Smooth muscle cell (in vitro differentiated cells): ENCODE data around the gene ARL6IP6. TPM values are rescaled to one million over a fixed set of nuclear protein-coding genes. Genes with fewer than 3 reads are reported as not detected.
"Not testable (repeated sequence)": the region's sequence is repeated elsewhere in the genome, so short reads cannot be mapped to it uniquely, and the experiment has no call there.

Experiments
- DNase-seq: peaks from one replicate; lab custom pipeline; 2025; ENCODE audit not compliant: unreplicated experiment; lab: John Stamatoyannopoulos, UW
- H2AFZ ChIP-seq: fragments of 200-600 bp; sonication (generic); 2 replicates; pipeline ENCODE4 v1.6.0; 2016; ENCODE audit warnings: antibody characterized with exemption, low read depth, mild to moderate bottlenecking
- H3F3A ChIP-seq: fragments of 200-600 bp; sonication (generic); 2 replicates; pipeline ENCODE4 v1.6.0; 2017; ENCODE audit warnings: antibody characterized with exemption, low read depth
- H3K27ac ChIP-seq: fragments of 200-600 bp; sonication (generic); 2 replicates; pipeline ENCODE4 v1.5.1; 2016; ENCODE audit warnings: low read depth, mild to moderate bottlenecking
- H3K27me3 ChIP-seq: fragments of 200-600 bp; sonication (generic); 2 replicates; pipeline ENCODE4 v1.6.1; 2016; ENCODE audit warnings: low read depth, mild to moderate bottlenecking
- H3K36me3 ChIP-seq: fragments of 200-600 bp; sonication (generic); 2 replicates; pipeline ENCODE4 v1.5.1; 2016; ENCODE audit warnings: low read depth
- H3K4me1 ChIP-seq: fragments of 200-600 bp; sonication (generic); 2 replicates; pipeline ENCODE4 v1.5.1; 2016; ENCODE audit warnings: low read depth
- H3K4me2 ChIP-seq: fragments of 200-600 bp; sonication (generic); 2 replicates; pipeline ENCODE4 v1.6.0; 2016; ENCODE audit warnings: mild to moderate bottlenecking
- H3K4me3 ChIP-seq: fragments of 200-600 bp; sonication (generic); 2 replicates; pipeline ENCODE4 v1.5.1; 2016; ENCODE audit warnings: mild to moderate bottlenecking
- H3K79me2 ChIP-seq: fragments of 200-600 bp; sonication (generic); 2 replicates; pipeline ENCODE4 v1.6.0; 2016; ENCODE audit warnings: low read depth, mild to moderate bottlenecking
- H3K9ac ChIP-seq: fragments of 200-600 bp; sonication (generic); 2 replicates; pipeline ENCODE4 v1.6.0; 2016; ENCODE audit warnings: low read depth
- H3K9me3 ChIP-seq: fragments of 200-600 bp; sonication (generic); replicated peaks from 2 replicates; pipeline ENCODE4 v1.5.1; 2016; ENCODE audit warnings: low read depth
- H4K20me1 ChIP-seq: fragments of 200-600 bp; sonication (generic); 2 replicates; pipeline ENCODE4 v1.6.0; 2016; ENCODE audit warnings: low read depth
- CTCF ChIP-seq: fragments of 200-600 bp; sonication (generic); IDR thresholded peaks from 2 replicates; pipeline ENCODE4 v1.5.1; 2017; ENCODE audit warnings: borderline replicate concordance, mild to moderate bottlenecking, antibody characterized with exemption; ENCODE audit not compliant: insufficient read depth, poor library complexity, severe bottlenecking
- WGBS: methylation state at CpG from one replicate; pipeline ENCODE4 v1.1.7; 2016; ENCODE audit warnings: low lambda C conversion rate; 5-methylcytosine and 5-hydroxymethylcytosine counted together
- polyA plus RNA-seq: library from polyadenylated mRNA; unstranded; fragments of >200 nt; fragmentation: Nextera tagmentation; extraction: Ambion mirVana; gene quantifications from 2 replicates; pipeline ENCODE4 v1.2.1, GENCODE V29; 2016
- total RNA-seq: library from RNA; depleted of rRNA; stranded (reverse); fragments of >200 nt; gene quantifications from 2 replicates; pipeline ENCODE4 v1.2.3, GENCODE V29; 2014

Gene ARL6IP6
- total and polyA plus RNA-seq, 2 experiments from 2014 or later: 28.5 to 51.1 TPM

GRCh38 chr2:152717228-152718075, 968 bp upstream of the ARL6IP6 start, which contains the start of gene PRPF40A:
TSS of gene PRPF40A (minus strand) at chr2:152717461. CDS start at chr2:152717439, 22 bp downstream.
- H3K27me3 ChIP-seq: no peaks in the 10 kb centered on the region
- H3F3A ChIP-seq: no peaks in the 10 kb centered on the region
- H3K27ac ChIP-seq: peak within 1 kb of the TSS; percentile 96
- peak within 1 kb of the TSS; percentile 96 for H3K4me2 ChIP-seq
- peaks cover 35% of the 10 kb centered on the region for H3K4me1 ChIP-seq
- peaks cover 6% of the 10 kb centered on the region for H3K36me3 ChIP-seq
- no peak for TF ChIP-seq CTCF
- peak; percentile 97 for DNase-seq
- H3K79me2 ChIP-seq: peaks cover 81% of the 10 kb centered on the region
- under 1% methylated on average over 63 of the region's 71 CpGs for WGBS
- H3K9ac ChIP-seq: peak within 1 kb of the TSS; percentile 97
- peak within 1 kb of the TSS; percentile 94 for H2AFZ ChIP-seq
- H4K20me1 ChIP-seq: peaks cover 51% of the 10 kb centered on the region
- peak within 1 kb of the TSS; percentile 99 for H3K4me3 ChIP-seq
- H3K9me3 ChIP-seq: no peaks in the 10 kb centered on the region

GRCh38 chr2:152718909-152719645, 657 bp downstream of the ARL6IP6 start:
- no peak for TF ChIP-seq CTCF
- Histone ChIP-seq H3K4me1 (peaks cover 35% of the 10 kb centered on the region), H3F3A (no peaks in the 10 kb centered on the region), H3K4me3 (peak overlapping the region; percentile 99), H2AFZ (peak overlapping the region; percentile 73), H3K4me2 (peak overlapping the region; percentile 96), H3K36me3 (peaks cover 6% of the 10 kb centered on the region), H3K9ac (peak overlapping the region; percentile 97), H3K79me2 (peaks cover 78% of the 10 kb centered on the region), H3K27me3 (no peaks in the 10 kb centered on the region), H4K20me1 (peaks cover 46% of the 10 kb centered on the region), H3K27ac (peak overlapping the region; percentile 96), H3K9me3 (no peaks in the 10 kb centered on the region)
- WGBS: 2% methylated on average over 23 of the region's 23 CpGs
- no peak for DNase-seq

- no peak for DNase-seq
- Histone ChIP-seq H3K36me3 (no peaks in the 10 kb centered on the region), H3K9ac (no peak overlapping the region), H2AFZ (no peak overlapping the region), H3K4me1 (peaks cover 24% of the 10 kb centered on the region), H3K27ac (no peak overlapping the region), H4K20me1 (peaks cover 36% of the 10 kb centered on the region), H3K27me3 (no peaks in the 10 kb centered on the region), H3K4me3 (no peak overlapping the region), H3K9me3 (no peaks in the 10 kb centered on the region), H3K4me2 (no peak overlapping the region), H3K79me2 (peaks cover 76% of the 10 kb centered on the region), H3F3A (no peaks in the 10 kb centered on the region)
- 86% methylated on average over 2 of the region's 2 CpGs for WGBS
- TF ChIP-seq CTCF: no peak
Measured at GRCh38 chr2:152720794-152721193, 2.4 kb downstream of the ARL6IP6 start.

GRCh38 chr2:152722639-152723038, 4.2 kb downstream of the ARL6IP6 start:
- not testable (repeated sequence) for H3K4me3 ChIP-seq, H3K27me3 ChIP-seq, H3K36me3 ChIP-seq, H3K9me3 ChIP-seq, DNase-seq, H3F3A ChIP-seq, H2AFZ ChIP-seq, H3K9ac ChIP-seq, H3K4me2 ChIP-seq, H3K27ac ChIP-seq
- H3K4me1 ChIP-seq: peaks cover 18% of the 10 kb centered on the region
- peaks cover 34% of the 10 kb centered on the region for H4K20me1 ChIP-seq
- peaks cover 66% of the 10 kb centered on the region for H3K79me2 ChIP-seq
- 97% methylated on average over 8 of the region's 8 CpGs for WGBS
